ENCODE measurements around the gene STAM. TPM values are rescaled to one million over a fixed set of nuclear protein-coding genes. Genes with fewer than 3 reads are reported as not detected.
A peak's percentile ranks its signal among the peaks of the same experiment; 100 is the strongest.
"Not testable (repeated sequence)": the region's sequence is repeated elsewhere in the genome, so short reads cannot be mapped to it uniquely, and the experiment has no call there.

The STAM gene
- total RNA-seq, 1 donor from 2014 or later, result 26.6 TPM

DNA sequence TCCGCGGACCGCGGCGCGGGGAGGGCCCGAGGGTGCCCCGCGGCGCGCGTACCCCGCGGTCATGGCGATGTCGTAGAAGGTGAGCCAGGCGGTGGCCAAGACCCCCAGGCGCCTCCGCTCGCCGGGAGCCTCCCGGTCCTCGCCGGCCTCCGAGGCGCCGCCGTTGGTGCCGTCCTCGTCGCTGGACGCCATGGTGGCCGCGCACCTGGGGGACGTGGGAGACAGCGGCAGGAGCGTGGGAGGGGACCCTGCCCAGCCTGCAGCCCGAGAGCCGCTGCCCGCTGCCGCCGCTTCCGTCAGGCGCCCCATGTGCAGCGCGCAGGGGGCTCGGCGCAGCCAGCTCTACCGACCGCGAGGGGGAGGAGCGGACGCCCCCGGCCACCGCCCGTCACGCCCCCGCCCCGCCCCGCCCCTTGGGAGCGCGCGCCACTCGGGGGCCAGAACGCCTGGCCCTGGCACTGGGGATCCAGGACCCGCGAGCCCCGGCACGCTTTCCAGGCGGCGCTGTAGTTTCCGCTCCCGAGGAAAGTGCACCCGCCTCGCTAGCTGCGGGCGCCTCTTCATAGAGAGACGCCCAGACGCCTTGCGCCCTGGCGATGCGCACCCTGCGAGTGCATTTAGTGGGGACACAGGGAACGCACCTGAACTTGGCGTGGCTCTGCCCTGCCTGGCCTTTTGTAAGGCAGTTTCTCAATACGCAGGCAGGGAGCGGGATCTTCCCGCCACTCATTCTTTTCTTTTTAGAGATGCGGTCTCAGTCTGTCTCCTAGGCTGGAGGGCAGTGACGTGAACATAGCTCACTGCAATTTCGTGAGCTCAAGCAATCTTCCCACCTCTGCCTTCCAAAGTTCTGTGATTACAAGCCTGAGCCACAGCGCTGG lies 26.7 kb upstream of the STAM start, which contains the start of gene HACD1:
Gene HACD1 (minus strand): TSS at position 344 of the 881 bp plus-strand sequence. CDS start 35 bp downstream, at position 309.
- Mint-ChIP-seq H3K4me1 (ENCODE audit: unreplicated experiment) (peaks cover 16% of the 10 kb centered on the region), H3K36me3 (ENCODE audit: unreplicated experiment) (no peaks in the 10 kb centered on the region), H3K9me3 (ENCODE audit: unreplicated experiment) (no peaks in the 10 kb centered on the region), H3K4me3 (ENCODE audit: unreplicated experiment) (peak within 1 kb of the TSS; percentile 84), H3K27me3 (ENCODE audit: unreplicated experiment) (peaks cover 4% of the 10 kb centered on the region), H3K27ac (ENCODE audit: unreplicated experiment) (peak within 1 kb of the TSS; percentile 64)
- TF ChIP-seq, protein P1, sequence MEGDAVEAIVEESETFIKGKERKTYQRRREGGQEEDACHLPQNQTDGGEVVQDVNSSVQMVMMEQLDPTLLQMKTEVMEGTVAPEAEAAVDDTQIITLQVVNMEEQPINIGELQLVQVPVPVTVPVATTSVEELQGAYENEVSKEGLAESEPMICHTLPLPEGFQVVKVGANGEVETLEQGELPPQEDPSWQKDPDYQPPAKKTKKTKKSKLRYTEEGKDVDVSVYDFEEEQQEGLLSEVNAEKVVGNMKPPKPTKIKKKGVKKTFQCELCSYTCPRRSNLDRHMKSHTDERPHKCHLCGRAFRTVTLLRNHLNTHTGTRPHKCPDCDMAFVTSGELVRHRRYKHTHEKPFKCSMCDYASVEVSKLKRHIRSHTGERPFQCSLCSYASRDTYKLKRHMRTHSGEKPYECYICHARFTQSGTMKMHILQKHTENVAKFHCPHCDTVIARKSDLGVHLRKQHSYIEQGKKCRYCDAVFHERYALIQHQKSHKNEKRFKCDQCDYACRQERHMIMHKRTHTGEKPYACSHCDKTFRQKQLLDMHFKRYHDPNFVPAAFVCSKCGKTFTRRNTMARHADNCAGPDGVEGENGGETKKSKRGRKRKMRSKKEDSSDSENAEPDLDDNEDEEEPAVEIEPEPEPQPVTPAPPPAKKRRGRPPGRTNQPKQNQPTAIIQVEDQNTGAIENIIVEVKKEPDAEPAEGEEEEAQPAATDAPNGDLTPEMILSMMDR (IDR thresholded peaks at IDR 0.05), result peak; percentile 44
- DNase-seq (ENCODE audit: extremely low spot score, unreplicated experiment), result peak; percentile 87

DNA sequence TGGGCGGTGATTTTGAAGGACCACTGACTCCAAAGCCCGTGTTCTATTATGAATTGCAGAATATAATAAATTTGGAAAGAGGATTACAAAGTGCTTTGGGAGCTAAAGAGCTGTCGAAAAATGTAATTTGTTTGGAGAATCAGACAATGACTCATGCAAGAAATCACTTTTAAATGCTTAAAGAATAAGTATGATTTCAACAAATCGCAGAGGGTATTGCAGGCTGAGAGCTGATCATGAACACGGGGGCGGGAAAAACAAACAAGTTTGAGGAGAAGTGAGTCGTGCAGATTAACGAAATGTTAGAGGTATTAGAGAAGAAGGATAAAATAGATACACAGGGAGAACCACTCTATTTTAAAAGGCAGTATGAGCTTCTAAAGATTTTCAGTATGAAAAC lies 21.9 kb upstream of the STAM start:
- Mint-ChIP-seq H3K36me3 (ENCODE audit: unreplicated experiment) (no peaks in the 10 kb centered on the region), H3K4me3 (ENCODE audit: unreplicated experiment) (no peak overlapping the region), H3K27me3 (ENCODE audit: unreplicated experiment) (peaks cover 21% of the 10 kb centered on the region), H3K4me1 (ENCODE audit: unreplicated experiment) (peaks cover 3% of the 10 kb centered on the region), H3K9me3 (ENCODE audit: unreplicated experiment) (no peaks in the 10 kb centered on the region), H3K27ac (ENCODE audit: unreplicated experiment) (no peak overlapping the region)
- TF ChIP-seq, protein P1 (IDR thresholded peaks at IDR 0.05), result no peak
- no peak for DNase-seq (ENCODE audit: extremely low spot score, unreplicated experiment)

DNA sequence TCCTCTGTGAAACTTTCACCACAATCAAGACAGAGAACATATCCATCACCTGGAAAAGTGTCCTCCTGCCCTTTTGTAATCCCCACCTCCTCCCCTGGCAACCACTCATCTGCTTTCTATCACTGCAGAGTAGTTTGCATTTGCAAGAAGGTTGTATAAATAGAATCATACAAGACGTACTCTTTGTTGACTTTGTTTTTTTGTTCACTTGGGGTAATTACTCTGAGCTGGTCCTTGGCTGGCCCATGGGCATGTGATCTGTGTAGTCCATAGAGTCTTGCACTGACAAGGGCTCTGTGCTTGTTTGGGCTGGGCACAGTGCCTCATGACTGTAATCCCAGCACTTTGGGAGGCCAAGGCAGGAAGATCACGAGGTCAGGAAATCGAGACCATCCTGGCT lies 19.0 kb upstream of the STAM start:
- DNase-seq (ENCODE audit: extremely low spot score, unreplicated experiment), result no peak
- TF ChIP-seq, protein P1 (IDR thresholded peaks at IDR 0.05), result no peak
- H3K36me3 Mint-ChIP-seq (ENCODE audit: unreplicated experiment), result no peaks in the 10 kb centered on the region
- peaks cover 21% of the 10 kb centered on the region for H3K27me3 Mint-ChIP-seq (ENCODE audit: unreplicated experiment)
- H3K4me3 Mint-ChIP-seq (ENCODE audit: unreplicated experiment), result no peak overlapping the region
- H3K4me1 Mint-ChIP-seq (ENCODE audit: unreplicated experiment), result no peaks in the 10 kb centered on the region
- no peaks in the 10 kb centered on the region for H3K9me3 Mint-ChIP-seq (ENCODE audit: unreplicated experiment)
- H3K27ac Mint-ChIP-seq (ENCODE audit: unreplicated experiment), result no peak overlapping the region

DNA sequence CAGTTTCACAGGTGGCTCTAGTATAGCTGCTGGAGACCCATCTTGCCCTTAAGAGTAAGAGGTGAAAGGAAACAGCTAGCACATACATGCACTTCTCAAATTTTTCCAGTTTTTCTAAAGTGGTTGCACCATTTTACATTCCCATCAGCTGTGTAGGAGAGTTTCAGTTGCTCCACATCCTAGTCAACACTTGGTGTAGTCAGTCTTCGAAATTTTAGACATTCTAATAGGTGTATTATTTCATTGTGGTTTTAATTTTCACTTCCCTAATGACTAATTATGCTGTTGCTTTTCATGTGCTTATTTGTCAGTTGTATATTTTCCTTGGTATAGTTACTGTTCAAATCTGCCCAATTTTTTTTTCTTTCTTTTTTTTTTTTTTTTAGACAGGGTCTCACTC lies 17.3 kb upstream of the STAM start:
- H3K4me1 Mint-ChIP-seq (ENCODE audit: unreplicated experiment), result no peaks in the 10 kb centered on the region

DNA sequence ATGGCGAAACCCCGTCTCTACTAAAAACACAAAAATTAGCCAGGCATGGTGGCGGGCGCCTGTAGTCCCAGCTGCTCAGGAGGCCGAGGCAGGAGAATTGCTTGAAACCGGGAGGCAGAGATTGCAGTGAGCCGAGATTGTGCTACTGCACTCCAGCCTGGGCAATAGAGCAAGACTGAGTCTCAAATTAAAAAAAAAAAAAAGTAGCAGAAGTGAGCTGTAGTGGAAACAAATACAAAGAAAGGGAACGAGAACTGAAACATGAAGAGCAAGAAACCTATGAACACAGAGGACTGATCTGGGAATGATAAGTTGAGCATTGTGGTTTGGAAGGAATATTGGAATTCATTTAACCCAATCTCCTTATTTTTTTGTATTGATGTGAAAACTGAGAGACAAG lies 11.4 kb upstream of the STAM start:
- not testable (repeated sequence) for H3K27ac Mint-ChIP-seq (ENCODE audit: unreplicated experiment); DNase-seq (ENCODE audit: extremely low spot score, unreplicated experiment); H3K9me3 Mint-ChIP-seq (ENCODE audit: unreplicated experiment); H3K36me3 Mint-ChIP-seq (ENCODE audit: unreplicated experiment); H3K4me3 Mint-ChIP-seq (ENCODE audit: unreplicated experiment); H3K4me1 Mint-ChIP-seq (ENCODE audit: unreplicated experiment); H3K27me3 Mint-ChIP-seq (ENCODE audit: unreplicated experiment)

More for the DNA sequence above, 17.3 kb upstream of the STAM start:
- TF ChIP-seq, protein P1 (IDR thresholded peaks at IDR 0.05), result no peak
- no peaks in the 10 kb centered on the region for H3K9me3 Mint-ChIP-seq (ENCODE audit: unreplicated experiment)
- no peak overlapping the region for H3K27ac Mint-ChIP-seq (ENCODE audit: unreplicated experiment)
- no peaks in the 10 kb centered on the region for H3K36me3 Mint-ChIP-seq (ENCODE audit: unreplicated experiment)
- no peak overlapping the region for H3K4me3 Mint-ChIP-seq (ENCODE audit: unreplicated experiment)
- peaks cover 21% of the 10 kb centered on the region for H3K27me3 Mint-ChIP-seq (ENCODE audit: unreplicated experiment)
- DNase-seq (ENCODE audit: extremely low spot score, unreplicated experiment), result no peak
